Measurements from ENCODE around the gene SCUBE1. TPM values are rescaled to one million over a fixed set of nuclear protein-coding genes. Genes with fewer than 3 reads are reported as not detected.

SCUBE1 gene
- total and polyA plus RNA-seq, 2 experiments from 2014 or later, result 0.81 to 3.2 TPM

- Mint-ChIP-seq H3K36me3 (ENCODE audit: low read depth) (no peaks in the 10 kb centered on the region), H3K4me3 (no peak overlapping the region), H3K9me3 (no peaks in the 10 kb centered on the region), H3K4me1 (peaks cover 26% of the 10 kb centered on the region), H3K27ac (no peak overlapping the region), H3K27me3 (ENCODE audit: insufficient read depth, low read depth, poor library complexity) (peaks cover 8% of the 10 kb centered on the region)
- Histone ChIP-seq H3K4me3 (no peak overlapping the region), H3K4me1 (ENCODE audit: insufficient read depth) (peaks cover 8% of the 10 kb centered on the region), H2AFZ (no peak overlapping the region), H3K79me2 (replicated peaks; ENCODE audit: insufficient read depth) (no peaks in the 10 kb centered on the region), H3F3A (replicated peaks; ENCODE audit: low read depth) (no peaks in the 10 kb centered on the region), H3K9me2 (ENCODE audit: insufficient read depth) (no peaks in the 10 kb centered on the region), H3K27me3 (ENCODE audit: insufficient read depth) (no peaks in the 10 kb centered on the region), H3K27ac (ENCODE audit: low read depth) (no peak overlapping the region), H4K20me1 (replicated peaks; ENCODE audit: insufficient read depth) (no peaks in the 10 kb centered on the region), H3K4me2 (no peak overlapping the region), H3K36me3 (ENCODE audit: insufficient read depth) (no peaks in the 10 kb centered on the region)
- TF ChIP-seq CTCF (conservative IDR thresholded peaks at IDR 0.05; ENCODE audit: low read depth in 2 of 2), result no peak
- no peak for TF ChIP-seq REST (IDR thresholded peaks at IDR 0.05; ENCODE audit: unreplicated experiment)
- no peak for TF ChIP-seq JUNB (IDR thresholded peaks at IDR 0.05; ENCODE audit: unreplicated experiment)
- no peak for DNase-seq (ENCODE audit: low spot score)
- no peak for ATAC-seq
These were observed 72.2 kb downstream of the SCUBE1 start for GRCh38 chr22:43270949-43271348.

GRCh38 chr22:43270314-43270908 is 72.8 kb downstream of the SCUBE1 start:
- Histone ChIP-seq H3K4me2 (no peak overlapping the region), H3K27ac (ENCODE audit: low read depth) (no peak overlapping the region), H2AFZ (no peak overlapping the region), H3K9me2 (ENCODE audit: insufficient read depth) (no peaks in the 10 kb centered on the region), H4K20me1 (replicated peaks; ENCODE audit: insufficient read depth) (no peaks in the 10 kb centered on the region), H3K4me3 (no peak overlapping the region), H3K36me3 (ENCODE audit: insufficient read depth) (no peaks in the 10 kb centered on the region), H3K27me3 (ENCODE audit: insufficient read depth) (no peaks in the 10 kb centered on the region), H3F3A (replicated peaks; ENCODE audit: low read depth) (no peaks in the 10 kb centered on the region), H3K79me2 (replicated peaks; ENCODE audit: insufficient read depth) (no peaks in the 10 kb centered on the region), H3K4me1 (ENCODE audit: insufficient read depth) (peaks cover 3% of the 10 kb centered on the region)
- Mint-ChIP-seq H3K9me3 (no peaks in the 10 kb centered on the region), H3K27me3 (ENCODE audit: insufficient read depth, low read depth, poor library complexity) (peaks cover 5% of the 10 kb centered on the region), H3K4me3 (no peak overlapping the region), H3K36me3 (ENCODE audit: low read depth) (no peaks in the 10 kb centered on the region), H3K4me1 (peaks cover 20% of the 10 kb centered on the region), H3K27ac (no peak overlapping the region)
- DNase-seq (ENCODE audit: low spot score) (peak; percentile 83), ATAC-seq (peak; percentile 79)
- TF ChIP-seq EZH2 (IDR thresholded peaks at IDR 0.05; ENCODE audit: low read depth, unreplicated experiment) (no peak), CREB1 (CRISPR knock-in tag; IDR thresholded peaks at IDR 0.05; ENCODE audit: low read depth) (no peak), CTCF (conservative IDR thresholded peaks at IDR 0.05; ENCODE audit: low read depth in 2 of 2) (peak; percentile 47 to 60), ZNF331 (CRISPR knock-in tag; IDR thresholded peaks at IDR 0.05; ENCODE audit: low read depth) (no peak), ETS1 (IDR thresholded peaks at IDR 0.05) (no peak)
